Activated T-cell treated with anti-CD3 and anti-CD28 coated beads for 1 hour (primary cell): Measurements from ENCODE around the gene FGF3.

Experiments
- DNase-seq: peaks from one replicate; pipeline ENCODE4 v3.0.0-alpha.2; 2020; ENCODE audit warnings: low read depth

Gene FGF3

DNA sequence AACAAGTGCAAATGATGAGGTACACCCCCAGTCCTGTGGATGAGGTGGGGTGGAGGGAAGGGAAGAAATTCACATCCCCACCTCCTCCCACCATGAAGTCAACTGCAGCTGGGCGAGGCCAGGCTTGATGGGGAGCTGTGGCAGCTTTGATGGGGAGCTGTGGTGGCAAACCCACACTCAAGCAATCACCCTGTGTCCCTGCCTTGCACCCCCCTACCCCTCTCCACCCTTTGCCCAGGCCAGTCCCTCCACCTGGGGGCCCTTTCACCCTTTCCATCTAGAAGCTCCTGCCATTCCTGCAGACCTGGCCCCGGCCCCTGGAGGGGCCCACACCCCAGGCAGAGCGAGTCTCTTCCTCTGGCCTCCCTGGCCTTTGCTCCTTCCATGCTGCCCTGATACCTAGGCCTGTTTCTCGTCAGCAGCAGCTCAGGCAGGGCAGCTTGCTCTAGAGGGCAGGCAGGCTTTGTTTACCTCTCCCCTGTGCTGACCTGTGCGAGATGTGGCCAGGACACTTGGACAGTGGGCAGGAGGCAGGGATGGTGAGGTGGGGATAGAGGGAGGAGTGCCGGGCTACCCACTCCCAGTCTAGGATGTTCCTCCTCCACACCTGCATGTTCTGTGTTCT lies 4.5 kb upstream of the FGF3 start:
- DNase-seq: no peak

DNA sequence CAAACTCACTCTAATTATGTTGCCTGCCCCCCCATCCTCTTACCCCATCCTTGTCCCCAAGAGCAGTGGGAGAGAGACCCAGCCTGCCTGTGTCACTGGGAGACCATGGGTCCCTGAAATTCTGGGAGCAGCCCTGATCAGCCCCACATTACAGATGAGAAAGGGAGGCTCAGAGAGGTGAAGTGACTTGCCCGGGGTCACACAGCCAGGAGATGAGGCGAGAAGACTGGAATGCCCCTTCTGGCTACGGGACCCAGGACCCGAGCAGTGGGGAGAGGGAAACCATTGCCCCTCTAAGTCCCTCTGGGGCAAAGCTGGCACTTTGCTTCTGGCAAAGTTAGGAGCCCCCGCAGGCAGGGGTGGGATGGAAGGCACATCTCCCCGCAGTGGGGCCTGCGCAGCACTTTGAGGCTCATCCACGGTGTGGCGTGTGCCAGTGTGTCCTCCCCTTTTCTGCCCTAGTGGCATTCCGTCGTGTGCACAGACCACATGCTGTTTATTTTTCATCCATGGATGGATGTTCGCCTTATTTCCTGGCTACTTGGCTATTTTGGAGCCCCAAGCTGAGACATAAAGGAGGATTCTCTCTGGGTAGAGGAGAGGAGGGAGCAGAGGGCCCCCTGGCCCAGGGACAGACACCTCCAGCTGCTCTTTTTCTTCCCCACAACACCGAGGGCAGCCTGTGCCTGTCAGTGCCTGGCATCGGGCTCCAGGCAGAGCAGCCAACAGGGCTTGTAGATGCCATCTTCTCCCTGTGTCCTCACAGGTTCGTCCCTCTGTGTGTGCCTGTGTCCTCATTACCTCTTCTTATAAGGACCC lies 3.7 kb upstream of the FGF3 start:
- DNase-seq: no peak

DNA sequence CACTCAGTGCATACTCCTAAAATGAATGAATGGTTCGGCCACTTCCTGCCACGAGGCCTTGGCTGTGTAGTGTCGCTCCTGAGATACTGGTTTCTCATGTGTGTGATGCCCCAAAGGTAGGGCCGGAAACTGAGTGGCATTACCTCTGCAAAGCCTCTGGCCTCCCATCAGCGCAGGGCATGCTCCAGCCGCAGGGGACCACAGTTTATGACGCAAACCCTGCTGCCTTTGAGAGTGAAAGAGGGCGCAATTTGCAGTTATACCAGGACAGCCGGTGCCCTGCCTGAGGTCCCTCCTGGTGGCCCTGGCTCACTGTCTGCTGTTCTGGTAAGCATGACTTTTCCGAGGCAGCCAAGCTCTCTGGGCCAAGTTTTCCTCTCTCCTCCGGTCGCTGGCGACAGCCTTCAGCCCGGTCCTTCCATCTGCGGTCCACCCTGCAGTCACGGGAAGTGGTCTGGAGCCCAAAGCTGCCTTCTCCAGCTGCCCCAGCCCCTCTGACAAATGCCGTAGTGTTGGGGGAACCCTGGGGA lies 2.4 kb upstream of the FGF3 start:
- DNase-seq: no peak

DNA sequence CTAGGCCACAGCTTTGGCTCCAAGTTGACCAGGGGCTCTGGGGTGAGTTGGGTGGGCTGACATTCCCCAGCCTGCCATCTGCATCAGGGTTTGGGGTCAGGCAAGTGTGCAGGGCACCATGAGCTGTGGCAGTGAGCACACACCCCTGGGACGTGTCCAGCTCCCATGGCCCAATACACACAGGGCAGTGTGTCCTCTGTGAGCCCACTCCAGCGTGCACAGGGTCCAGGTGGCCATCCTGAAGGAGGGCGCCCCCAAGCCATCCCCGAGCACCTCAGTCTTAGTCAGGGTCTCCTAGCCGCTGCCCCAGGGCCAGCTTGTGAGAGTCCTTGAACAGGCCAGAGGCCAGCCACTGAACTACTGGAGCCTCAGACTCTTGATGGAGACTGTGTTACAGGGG lies 1.2 kb upstream of the FGF3 start:
- DNase-seq: no peak

DNA sequence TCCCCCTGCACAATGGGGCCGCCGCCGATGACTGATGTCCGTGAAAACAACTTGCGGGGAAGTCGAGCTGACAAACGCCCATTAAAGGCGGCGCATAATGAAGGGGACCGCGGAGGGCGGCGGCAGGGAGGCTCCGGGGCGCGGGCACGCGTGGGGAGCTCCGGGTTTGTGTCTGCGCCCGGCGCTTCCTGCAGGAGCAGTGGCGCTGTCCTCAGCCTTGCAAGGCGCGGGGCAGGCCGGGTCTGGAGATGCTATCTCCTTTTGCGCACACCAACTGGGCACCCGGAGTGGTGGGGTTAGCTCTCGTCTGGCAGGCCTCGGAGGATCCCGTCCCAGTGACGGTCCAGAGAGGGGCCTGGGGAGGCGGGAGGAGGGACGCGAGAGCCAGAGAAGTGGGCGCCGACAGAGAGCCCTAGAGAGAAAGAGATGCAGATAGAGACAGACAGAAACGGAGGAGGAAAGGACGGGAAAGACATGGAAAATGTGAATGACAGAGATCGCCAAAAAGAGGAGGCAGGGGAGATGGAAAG lies 390 bp upstream of the FGF3 start:
- no peak for DNase-seq

DNA sequence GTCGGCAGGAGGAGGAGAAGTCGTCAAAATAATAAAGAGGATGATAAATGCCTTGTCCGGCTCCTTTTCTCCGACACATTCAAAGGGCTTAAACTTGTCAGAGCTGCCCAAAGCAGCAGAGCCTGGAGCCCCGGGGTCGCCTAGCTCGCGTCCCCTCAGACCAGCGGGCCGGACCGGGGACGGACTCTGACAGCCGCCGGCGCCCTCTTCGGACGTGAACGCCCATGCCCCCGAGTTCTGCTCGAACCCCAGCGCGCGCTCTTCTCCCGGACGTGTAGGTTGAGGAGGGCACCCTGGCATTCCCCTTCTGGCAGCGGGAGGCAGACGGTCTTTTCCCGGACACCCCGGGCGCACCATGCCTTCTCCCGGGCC lies 999 bp downstream of the FGF3 start:
- DNase-seq: no peak

DNA sequence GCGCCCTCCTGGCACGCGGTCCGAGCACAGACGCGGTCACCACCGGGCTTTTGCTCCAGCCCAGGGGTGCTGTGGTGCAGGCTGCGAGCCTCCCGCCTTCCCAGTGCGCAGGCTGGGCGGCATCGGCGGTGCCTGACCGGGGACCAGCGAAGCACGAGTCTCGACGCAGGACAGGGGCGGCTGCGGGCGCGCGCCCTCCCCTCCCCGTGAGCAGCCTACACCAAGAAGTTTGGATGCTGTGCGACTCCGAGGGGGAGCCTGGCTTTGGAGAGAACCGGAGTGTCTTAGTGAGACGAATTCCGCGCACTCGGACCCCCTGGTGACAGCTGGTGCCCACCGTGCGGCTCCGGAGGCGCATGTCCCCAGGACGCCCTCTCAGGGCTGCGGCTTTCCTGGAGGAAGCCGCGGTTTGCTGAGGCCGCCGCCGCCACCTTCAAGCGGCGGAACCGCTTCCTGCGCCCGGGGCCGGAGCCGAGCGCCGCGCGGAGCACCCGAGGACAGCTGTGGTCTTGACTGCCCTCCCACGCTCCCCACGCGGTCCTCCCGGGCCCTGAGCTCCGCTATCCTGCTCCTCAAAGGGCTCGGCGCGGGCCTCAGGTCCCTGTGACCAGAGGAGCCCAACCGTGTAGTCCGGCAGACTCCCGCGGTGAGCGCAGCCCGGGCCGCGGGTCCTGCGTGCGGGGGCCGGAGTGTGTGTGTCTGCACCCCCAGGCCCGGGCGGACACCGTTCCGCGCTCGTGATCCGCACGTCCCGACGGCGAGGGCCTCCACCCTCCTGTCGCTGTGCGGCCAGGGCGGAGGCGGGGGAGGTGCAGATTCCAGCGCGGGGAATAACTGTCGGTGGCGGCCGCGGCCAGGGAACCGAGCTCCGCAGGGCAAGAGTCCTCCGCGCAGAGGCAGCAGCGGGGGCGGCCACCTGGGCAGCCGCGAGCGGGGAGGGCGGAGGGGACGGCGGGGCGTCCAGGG lies 1.7 kb downstream of the FGF3 start:
- no peak for DNase-seq

DNA sequence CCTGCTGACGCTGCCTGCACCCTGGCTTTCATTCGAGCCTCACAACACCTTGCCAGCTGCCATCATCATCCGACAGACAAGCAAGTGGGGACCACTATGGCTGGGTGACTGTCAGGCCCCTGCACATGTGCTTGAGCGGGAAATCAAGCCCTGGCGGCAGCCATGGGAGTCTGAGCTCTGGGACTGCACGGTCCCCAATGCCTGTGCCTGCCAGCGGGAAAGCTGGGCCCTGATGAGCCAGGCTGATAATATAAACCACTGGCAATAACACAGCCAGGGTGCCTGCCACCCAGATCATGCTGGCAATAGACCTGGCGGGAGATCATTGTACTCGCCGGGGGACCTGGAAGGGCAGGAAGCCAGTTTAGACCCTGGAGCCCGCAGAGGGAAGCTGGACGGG lies 2.5 kb downstream of the FGF3 start:
- DNase-seq: no peak

DNA sequence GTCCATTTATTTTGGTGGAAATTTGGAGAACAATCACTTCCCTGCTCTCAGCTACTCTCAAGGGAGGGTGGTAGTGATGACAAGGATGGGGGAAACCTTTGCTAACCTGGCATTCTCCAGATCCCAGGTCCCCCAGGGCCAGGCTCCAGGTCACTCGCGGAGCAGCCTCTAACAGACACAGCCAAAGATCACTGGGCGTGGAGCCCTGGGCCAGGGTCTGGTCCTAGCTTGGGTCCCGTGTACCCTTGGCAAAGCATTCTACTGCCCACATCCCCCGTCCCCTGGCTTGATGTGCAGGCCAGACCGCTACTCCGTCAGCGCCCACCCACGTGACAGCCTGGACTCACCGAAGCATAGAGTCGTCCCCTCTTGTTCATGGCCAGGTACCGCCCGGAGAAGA lies 3.2 kb downstream of the FGF3 start:
- DNase-seq: no peak

DNA sequence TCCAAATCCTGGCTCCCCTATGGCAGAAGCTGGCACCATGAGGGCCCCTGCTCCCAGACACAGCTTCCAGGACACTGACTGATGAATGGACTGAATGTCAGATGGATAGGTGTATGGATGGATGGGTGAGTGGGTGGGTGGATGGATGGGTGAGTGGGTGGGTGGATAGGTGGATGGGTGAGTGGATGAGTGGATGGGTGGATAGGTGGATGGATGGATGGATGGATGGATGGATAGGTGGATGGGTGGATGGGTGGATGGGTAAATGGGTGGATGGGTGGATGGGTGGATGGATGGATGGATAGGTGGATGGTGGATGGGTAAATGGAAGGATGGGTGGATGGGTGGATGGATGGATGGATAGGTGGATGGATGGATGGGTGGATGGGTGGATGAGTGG lies 4.3 kb downstream of the FGF3 start:
- no peak for DNase-seq

DNA sequence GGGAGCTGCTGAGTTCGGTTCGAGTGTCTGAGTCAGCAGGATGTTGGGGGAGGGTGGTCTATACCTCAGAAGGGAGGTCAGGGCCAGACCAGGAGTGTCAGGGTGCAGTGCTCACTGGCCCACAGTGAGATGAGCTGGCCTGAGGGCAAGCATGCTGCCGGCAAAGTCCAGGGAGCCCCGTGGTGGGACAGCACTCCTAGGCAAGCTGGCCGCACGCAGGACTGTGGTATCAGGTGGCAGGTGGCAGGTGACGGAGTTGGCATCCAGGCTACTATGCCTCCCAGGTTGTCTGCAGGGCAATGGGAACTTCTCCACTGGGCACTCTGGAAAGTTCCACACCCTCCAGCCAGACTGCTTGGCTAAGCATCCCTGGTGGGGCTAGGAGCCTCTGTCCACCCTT lies 4.8 kb downstream of the FGF3 start:
- DNase-seq: no peak

DNA sequence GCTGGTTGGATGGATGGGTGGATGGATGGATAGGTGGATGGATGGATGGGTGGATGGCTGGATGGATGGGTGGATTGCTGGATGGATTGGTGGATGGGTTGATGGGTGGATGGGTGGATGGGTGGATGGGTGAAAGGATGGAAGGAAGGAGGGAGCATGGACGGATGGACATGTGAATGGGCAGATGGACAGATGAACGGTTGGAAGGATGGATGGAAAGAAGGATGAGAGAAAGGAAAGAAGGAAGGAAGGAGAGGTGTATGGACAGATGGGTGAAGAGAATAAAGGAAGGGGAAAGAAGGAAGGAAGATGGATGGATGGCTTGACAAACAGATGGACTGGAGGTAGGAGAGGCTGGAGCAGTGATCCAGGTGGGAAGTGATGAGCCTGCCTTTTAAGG lies 5.4 kb downstream of the FGF3 start:
- no peak for DNase-seq

DNA sequence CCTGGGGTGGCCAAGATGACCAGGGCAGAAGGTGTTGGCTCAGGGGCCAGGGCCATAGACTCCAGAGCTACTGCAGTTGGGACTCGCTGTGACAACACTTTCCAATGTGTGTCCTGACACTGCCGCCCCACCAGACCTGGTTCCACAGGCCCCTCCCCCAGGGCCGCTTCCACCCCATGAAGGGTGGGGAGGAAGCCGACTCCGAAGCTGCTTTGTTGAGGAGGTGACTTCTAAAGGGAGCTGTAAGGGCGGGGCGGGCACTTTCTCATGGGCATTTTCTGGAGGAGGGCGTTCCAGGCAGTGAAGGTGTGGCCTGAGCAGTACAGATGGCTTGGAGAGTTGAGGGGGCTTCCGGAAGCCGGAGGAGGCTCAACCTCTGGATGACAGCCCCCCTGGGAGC lies 6.3 kb downstream of the FGF3 start:
- no peak for DNase-seq

DNA sequence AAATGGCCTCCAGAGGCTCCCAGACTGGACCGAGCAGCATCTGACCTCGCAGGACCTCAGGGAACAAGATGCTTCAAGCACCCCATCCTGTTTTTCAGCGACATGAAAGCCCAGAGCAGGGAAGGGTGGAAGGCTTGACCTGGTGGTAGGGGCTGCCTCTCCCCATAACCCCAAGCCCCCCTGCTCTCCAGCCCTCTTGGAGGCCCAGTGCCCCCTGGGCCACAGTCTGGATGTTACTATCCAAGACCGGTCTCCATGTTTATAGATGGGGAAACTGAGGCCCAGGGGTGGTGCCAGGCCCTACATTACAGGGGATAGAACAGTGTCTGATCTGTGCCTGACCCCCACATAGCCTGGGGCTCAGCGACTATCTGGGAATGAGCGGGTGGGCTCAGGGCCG lies 7.0 kb downstream of the FGF3 start:
- DNase-seq: no peak

DNA sequence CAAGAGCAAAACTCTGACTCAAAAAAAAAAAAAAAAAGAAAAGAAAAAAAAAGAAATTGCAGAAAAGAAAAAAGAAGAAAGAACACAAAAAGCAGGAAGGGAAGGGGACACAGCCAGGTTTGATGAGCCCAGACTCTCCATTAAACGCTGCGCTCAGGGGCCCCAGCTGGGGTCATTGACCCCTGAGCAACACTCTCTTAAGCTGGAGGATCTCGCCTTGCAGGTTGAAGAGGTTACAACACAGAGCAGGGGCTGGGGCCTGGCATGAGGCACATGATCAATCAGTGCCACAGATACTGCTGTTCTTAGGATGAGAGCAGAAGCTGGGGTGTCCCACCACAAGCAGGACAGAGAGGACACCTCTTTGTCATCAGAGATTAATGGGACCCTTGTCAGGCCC lies 7.8 kb downstream of the FGF3 start:
- DNase-seq: no peak

DNA sequence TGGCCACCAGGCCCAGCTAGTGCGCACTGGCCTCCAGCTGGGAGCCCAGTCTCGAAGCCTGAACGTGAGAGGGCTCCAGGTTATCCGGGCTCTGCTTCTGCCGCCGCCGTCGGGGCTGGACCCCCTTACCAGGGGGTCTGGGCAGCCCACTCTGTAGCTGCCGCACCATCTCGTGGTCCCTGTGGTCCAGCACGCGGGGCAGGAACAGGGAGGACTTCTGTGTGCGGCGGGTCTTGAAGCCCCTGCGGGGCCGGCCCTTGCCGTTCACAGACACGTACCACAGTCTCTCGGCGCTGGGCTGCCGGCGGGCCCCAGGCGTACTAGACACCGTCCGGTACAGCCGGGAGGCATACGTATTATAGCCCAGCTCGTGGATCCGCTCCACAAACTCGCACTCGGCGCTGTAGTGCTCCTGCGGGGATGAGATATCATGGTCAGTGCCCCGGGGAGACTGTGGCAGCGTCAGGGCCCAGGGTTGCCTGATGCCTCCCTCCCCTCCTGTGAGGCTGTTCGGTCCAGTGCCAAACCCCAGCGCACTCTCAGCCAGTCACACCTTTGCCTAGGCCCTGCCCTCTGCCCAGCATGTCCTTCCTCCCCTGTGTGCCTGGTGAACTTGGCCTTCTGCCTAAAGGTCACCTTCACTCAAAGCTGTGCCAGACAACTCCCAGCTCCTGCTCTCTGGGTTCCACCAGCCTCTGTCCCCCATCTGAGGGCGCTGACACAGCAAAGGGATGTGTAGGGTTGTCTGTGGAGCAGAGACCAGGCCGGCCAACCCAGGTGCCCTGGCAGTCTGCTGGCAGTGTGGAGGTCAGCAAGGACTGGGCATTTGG lies 8.7 kb downstream of the FGF3 start:
- DNase-seq: no peak

DNA sequence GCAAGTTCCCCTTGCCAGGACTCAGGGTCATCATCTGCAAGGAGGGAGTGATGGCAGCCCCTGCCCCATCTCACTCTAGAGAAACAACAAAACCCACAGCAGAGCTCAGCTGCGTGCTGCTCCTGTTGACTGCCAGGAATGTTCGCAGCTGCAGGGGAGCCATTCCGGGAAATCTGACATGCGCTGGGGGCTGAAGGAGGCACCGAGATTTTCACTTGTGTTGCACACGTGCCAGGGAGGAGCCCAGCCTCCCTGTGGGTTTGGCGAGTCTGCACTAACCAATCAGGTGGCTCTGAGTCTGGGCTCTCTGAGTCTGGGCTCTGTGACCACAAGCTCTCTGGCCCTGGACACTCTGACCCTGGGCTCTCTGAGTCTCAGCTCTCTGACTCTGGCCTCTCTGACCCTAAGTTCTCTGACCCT lies 10.5 kb downstream of the FGF3 start:
- no peak for DNase-seq

DNA sequence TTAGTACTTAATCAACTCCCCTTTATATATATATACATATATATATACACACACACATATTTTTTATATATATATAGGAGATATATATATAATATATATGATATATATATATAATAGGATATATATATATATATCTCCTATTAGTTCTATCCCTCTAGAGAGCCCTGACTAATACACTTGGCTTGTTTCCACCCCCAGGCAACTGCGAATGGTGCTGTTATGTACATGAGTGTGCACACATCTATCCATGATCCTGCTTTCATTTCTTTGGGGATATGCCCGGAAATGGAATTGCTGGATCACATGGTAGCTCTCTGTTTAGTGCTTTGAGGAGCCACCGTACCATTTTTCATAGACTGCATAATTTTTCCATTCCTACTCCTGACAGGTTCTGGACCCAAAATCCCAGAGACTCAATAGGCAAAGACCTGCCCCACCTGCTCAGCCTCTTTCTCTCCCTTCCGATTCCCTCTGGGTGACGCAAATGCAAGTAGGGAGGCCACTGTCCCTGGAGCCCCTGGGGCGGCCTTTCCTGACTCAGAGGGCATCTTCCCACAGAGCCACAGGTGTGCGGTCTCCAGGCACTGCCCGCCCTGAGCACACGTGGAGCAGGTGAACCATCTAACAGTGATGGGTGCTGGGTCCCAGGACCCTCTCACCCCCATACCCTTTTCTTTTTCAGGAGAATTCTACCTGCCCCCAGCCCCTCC lies 12.0 kb downstream of the FGF3 start:
- DNase-seq: no peak

DNA sequence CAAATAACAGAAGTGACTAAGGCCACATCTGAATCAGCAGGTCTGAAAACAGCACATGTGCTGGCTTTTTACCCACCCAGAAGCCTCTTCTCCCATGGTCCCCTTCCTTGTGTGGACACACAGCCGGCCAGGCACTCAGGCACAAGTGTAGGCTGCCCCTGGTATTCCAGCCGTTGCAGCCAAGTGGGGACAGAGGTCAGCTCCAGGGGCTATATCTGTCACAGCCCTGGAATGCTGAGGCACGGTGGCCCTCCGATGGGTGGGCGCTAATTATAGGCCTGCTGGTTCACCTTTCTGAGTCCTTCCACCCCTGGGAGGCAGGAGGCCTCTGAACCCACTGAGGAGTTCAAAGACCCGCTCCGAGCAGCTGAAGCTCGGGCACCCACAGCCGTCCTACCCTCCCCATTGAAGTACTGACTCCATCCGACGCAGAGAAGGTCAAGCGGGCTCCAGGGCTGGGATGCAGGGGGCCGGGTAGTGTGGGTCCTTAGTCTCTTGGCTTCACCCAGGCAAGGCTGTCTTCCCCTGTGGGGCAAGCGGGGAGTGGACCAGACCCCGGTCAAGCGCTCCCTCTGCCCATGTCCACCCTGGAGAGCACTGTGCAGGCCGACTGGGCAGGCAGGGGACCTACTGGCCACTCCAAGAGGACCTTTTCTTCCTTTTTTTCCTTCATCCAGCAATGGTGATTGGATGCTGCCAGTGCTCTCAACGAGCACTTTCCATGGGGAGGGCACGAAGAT lies 14.3 kb downstream of the FGF3 start:
- no peak for DNase-seq

DNA sequence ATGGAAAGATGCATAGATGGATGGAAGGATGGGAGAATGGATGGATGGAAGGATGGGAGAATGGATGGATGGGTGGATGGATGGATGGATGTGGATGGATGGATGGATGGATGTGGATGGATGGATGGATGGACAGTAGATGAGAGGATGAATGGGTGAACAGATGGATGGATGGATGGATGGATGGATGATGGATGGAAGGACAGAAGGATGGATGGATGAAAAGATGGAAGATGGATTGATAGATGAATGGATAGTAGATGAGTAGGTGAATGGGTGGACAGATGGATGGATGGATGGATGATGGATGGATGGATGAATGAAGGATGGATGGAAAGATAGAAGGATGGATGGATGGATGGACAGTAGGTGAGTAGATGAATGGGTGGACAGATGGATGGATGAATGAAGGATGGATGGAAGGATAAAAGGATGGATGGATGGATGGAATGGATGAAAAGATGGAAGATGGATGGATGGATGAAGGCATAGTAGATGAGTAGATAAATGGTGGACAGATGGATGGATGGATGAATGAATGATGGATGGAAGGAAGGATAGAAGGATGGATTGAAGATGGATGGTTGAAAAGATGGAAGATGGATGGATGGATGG lies 15.5 kb downstream of the FGF3 start:
- DNase-seq: no peak
